ENCODE data around the gene CRB3.

Gene CRB3

GRCh38 chr19:6429419-6430221 lies 34.5 kb upstream of the CRB3 start:
- no peak overlapping the region for H3K27ac ChIP-seq (ENCODE audit: low read length)
- no peaks in the 10 kb centered on the region for H3K9me3 ChIP-seq (replicated peaks; ENCODE audit: insufficient read depth, low read length)
- TF ChIP-seq, protein P1, sequence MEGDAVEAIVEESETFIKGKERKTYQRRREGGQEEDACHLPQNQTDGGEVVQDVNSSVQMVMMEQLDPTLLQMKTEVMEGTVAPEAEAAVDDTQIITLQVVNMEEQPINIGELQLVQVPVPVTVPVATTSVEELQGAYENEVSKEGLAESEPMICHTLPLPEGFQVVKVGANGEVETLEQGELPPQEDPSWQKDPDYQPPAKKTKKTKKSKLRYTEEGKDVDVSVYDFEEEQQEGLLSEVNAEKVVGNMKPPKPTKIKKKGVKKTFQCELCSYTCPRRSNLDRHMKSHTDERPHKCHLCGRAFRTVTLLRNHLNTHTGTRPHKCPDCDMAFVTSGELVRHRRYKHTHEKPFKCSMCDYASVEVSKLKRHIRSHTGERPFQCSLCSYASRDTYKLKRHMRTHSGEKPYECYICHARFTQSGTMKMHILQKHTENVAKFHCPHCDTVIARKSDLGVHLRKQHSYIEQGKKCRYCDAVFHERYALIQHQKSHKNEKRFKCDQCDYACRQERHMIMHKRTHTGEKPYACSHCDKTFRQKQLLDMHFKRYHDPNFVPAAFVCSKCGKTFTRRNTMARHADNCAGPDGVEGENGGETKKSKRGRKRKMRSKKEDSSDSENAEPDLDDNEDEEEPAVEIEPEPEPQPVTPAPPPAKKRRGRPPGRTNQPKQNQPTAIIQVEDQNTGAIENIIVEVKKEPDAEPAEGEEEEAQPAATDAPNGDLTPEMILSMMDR (IDR thresholded peaks at IDR 0.05; ENCODE audit: low read length): no peak
- TF ChIP-seq EZH2 (optimal IDR thresholded peaks at IDR 0.05; ENCODE audit: low read depth, low read length): no peak
- TF ChIP-seq EZH2phosphoT487 (IDR thresholded peaks at IDR 0.05; ENCODE audit: low read length): no peak
- no peak overlapping the region for H2AFZ ChIP-seq (ENCODE audit: low read length)
- no peak for DNase-seq
- H3F3A ChIP-seq (ENCODE audit: insufficient read depth, low read length): no peaks in the 10 kb centered on the region
- no peaks in the 10 kb centered on the region for H4K20me1 ChIP-seq (ENCODE audit: insufficient read depth, low read length)
- H3K4me2 ChIP-seq (ENCODE audit: low read depth, low read length): no peak overlapping the region
- H3K9me2 ChIP-seq (replicated peaks; ENCODE audit: insufficient read depth, low read length): no peaks in the 10 kb centered on the region
- H3K36me3 ChIP-seq (replicated peaks; ENCODE audit: insufficient read depth, low read length): no peaks in the 10 kb centered on the region
- H3K27me3 ChIP-seq (replicated peaks; ENCODE audit: insufficient read depth, low read length): peaks cover 13% of the 10 kb centered on the region; the same call in 1 of the 2 replicates
- no peak overlapping the region for H3K9ac ChIP-seq (ENCODE audit: low read length)
- H3K4me3 ChIP-seq (ENCODE audit: low read length): no peak overlapping the region
- peaks cover 4% of the 10 kb centered on the region for H3K4me1 ChIP-seq (ENCODE audit: low read length)
- H3K79me2 ChIP-seq (ENCODE audit: low read length): no peaks in the 10 kb centered on the region

- Histone ChIP-seq H3K4me3 (ENCODE audit: low read length) (no peak overlapping the region), H3K27ac (ENCODE audit: low read length) (no peak overlapping the region), H3K79me2 (ENCODE audit: low read length) (no peaks in the 10 kb centered on the region), H3K9ac (ENCODE audit: low read length) (no peak overlapping the region), H3K4me2 (ENCODE audit: low read depth, low read length) (no peak overlapping the region), H2AFZ (ENCODE audit: low read length) (no peak overlapping the region), H3K9me3 (replicated peaks; ENCODE audit: insufficient read depth, low read length) (no peaks in the 10 kb centered on the region), H3K9me2 (replicated peaks; ENCODE audit: insufficient read depth, low read length) (no peaks in the 10 kb centered on the region), H3K4me1 (ENCODE audit: low read length) (no peaks in the 10 kb centered on the region), H3K36me3 (replicated peaks; ENCODE audit: insufficient read depth, low read length) (no peaks in the 10 kb centered on the region), H3K27me3 (replicated peaks; ENCODE audit: insufficient read depth, low read length) (peaks cover 13% of the 10 kb centered on the region; the same call in 1 of the 2 replicates), H3F3A (ENCODE audit: insufficient read depth, low read length) (no peaks in the 10 kb centered on the region), H4K20me1 (ENCODE audit: insufficient read depth, low read length) (no peaks in the 10 kb centered on the region)
- TF ChIP-seq EZH2 (optimal IDR thresholded peaks at IDR 0.05; ENCODE audit: low read depth, low read length) (no peak), EZH2phosphoT487 (IDR thresholded peaks at IDR 0.05; ENCODE audit: low read length) (no peak)
- TF ChIP-seq, protein P1 (IDR thresholded peaks at IDR 0.05; ENCODE audit: low read length): no peak
- no peak for DNase-seq
Observed at GRCh38 chr19:6431891-6432290, 32.2 kb upstream of the CRB3 start.

- H3K79me2 ChIP-seq (ENCODE audit: low read length): no peaks in the 10 kb centered on the region
- H3K4me1 ChIP-seq (ENCODE audit: low read length): no peaks in the 10 kb centered on the region
- H3K36me3 ChIP-seq (replicated peaks; ENCODE audit: insufficient read depth, low read length): no peaks in the 10 kb centered on the region
- DNase-seq: no peak
- no peaks in the 10 kb centered on the region for H3F3A ChIP-seq (ENCODE audit: insufficient read depth, low read length)
- no peaks in the 10 kb centered on the region for H3K9me2 ChIP-seq (replicated peaks; ENCODE audit: insufficient read depth, low read length)
- no peak overlapping the region for H3K4me3 ChIP-seq (ENCODE audit: low read length)
- no peaks in the 10 kb centered on the region for H4K20me1 ChIP-seq (ENCODE audit: insufficient read depth, low read length)
- H3K9ac ChIP-seq (ENCODE audit: low read length): no peak overlapping the region
- H3K4me2 ChIP-seq (ENCODE audit: low read depth, low read length): no peak overlapping the region
- TF ChIP-seq EZH2phosphoT487 (IDR thresholded peaks at IDR 0.05; ENCODE audit: low read length) (no peak), EZH2 (optimal IDR thresholded peaks at IDR 0.05; ENCODE audit: low read depth, low read length) (no peak)
- TF ChIP-seq, protein P1 (IDR thresholded peaks at IDR 0.05; ENCODE audit: low read length): no peak
- H2AFZ ChIP-seq (ENCODE audit: low read length): no peak overlapping the region
- peaks cover 15% of the 10 kb centered on the region; the same call in 1 of the 2 replicates for H3K27me3 ChIP-seq (replicated peaks; ENCODE audit: insufficient read depth, low read length)
- H3K9me3 ChIP-seq (replicated peaks; ENCODE audit: insufficient read depth, low read length): no peaks in the 10 kb centered on the region
- no peak overlapping the region for H3K27ac ChIP-seq (ENCODE audit: low read length)
Observed at GRCh38 chr19:6433165-6433564, 30.9 kb upstream of the CRB3 start.

Data from MM.1S (cell line).